Colonic mucosa (tissue), 4 donors: Measurements from ENCODE around the gene TMEM179. TPM values are rescaled to one million over a fixed set of nuclear protein-coding genes. Genes with fewer than 3 reads are reported as not detected.

ENCODE experiments used
- DNase-seq: peaks from one replicate; pipeline ENCODE4 v3.0.0-alpha.2; 2020
- H3K27ac ChIP-seq: fragments of 200-600 bp; one replicate; pipeline ENCODE4 v1.8.0; 2021
- H3K27me3 ChIP-seq: fragments of 200-600 bp; one replicate; pipeline ENCODE4 v1.8.0; 2021
- H3K36me3 ChIP-seq: fragments of 200-600 bp; one replicate; pipeline ENCODE4 v1.8.0; 2021
- H3K4me1 ChIP-seq: fragments of 200-600 bp; one replicate; pipeline ENCODE4 v1.8.0; 2021; ENCODE audit warnings: mild to moderate bottlenecking
- H3K4me3 ChIP-seq: fragments of 200-600 bp; one replicate; pipeline ENCODE4 v1.8.0; 2021
- H3K9ac ChIP-seq, 2 donors: one replicate each; pipeline ENCODE4 v1.7.0; 2013; ENCODE audit warnings: control low read depth in 2 of 2, low read depth in 2 of 2, low read length in 2 of 2
- H3K9me3 ChIP-seq: fragments of 200-600 bp; one replicate; pipeline ENCODE4 v1.8.0; 2021
- intact Hi-C: fragments of 100-400 bp; cut with DNase I; formaldehyde crosslinking; loops from one replicate; pipeline ENCODE4 v1.14.1; 2022
- total RNA-seq, 2 donors: library from RNA; stranded (reverse); fragmentation: NEBNext Ultra II Directional in 1 of 2; extraction: Animal tissue kit (Norgen Biotek cat#: 25700) in 1 of 2; gene quantifications; one replicate each; pipeline ENCODE4 v1.2.1, GENCODE V29; 2021
- TF ChIP-seq, protein P1 (sequence below): fragments of 200-600 bp; IDR thresholded peaks from one replicate; pipeline ENCODE4 v1.8.0; 2022; ENCODE audit warnings: antibody characterized with exemption, mild to moderate bottlenecking
- donor health status: healthy.
- donor health status: DM: no; HTN: no; CAD: no.
- donor health status: DM: no; HTN: no; CAD: no.

Gene TMEM179
- total RNA-seq, 2 donors from 2014 or later: 0.69 TPM; not detected in 1

GRCh38 chr14:104587641-104588040 lies 16.9 kb downstream of the TMEM179 start:
- Histone ChIP-seq H3K27ac (no peak overlapping the region), H3K9ac (no peak overlapping the region), H3K36me3 (no peaks in the 10 kb centered on the region), H3K4me3 (no peak overlapping the region), H3K9me3 (no peaks in the 10 kb centered on the region), H3K4me1 (no peaks in the 10 kb centered on the region), H3K27me3 (no peaks in the 10 kb centered on the region)
- TF ChIP-seq, protein P1, sequence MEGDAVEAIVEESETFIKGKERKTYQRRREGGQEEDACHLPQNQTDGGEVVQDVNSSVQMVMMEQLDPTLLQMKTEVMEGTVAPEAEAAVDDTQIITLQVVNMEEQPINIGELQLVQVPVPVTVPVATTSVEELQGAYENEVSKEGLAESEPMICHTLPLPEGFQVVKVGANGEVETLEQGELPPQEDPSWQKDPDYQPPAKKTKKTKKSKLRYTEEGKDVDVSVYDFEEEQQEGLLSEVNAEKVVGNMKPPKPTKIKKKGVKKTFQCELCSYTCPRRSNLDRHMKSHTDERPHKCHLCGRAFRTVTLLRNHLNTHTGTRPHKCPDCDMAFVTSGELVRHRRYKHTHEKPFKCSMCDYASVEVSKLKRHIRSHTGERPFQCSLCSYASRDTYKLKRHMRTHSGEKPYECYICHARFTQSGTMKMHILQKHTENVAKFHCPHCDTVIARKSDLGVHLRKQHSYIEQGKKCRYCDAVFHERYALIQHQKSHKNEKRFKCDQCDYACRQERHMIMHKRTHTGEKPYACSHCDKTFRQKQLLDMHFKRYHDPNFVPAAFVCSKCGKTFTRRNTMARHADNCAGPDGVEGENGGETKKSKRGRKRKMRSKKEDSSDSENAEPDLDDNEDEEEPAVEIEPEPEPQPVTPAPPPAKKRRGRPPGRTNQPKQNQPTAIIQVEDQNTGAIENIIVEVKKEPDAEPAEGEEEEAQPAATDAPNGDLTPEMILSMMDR: no peak
- DNase-seq: no peak
- intact Hi-C loops: no loop called here

GRCh38 chr14:104586832-104587620 lies 17.5 kb downstream of the TMEM179 start:
- intact Hi-C loops: no loop called here

GRCh38 chr14:104585966-104586697 lies 18.4 kb downstream of the TMEM179 start:
- H3K4me1 ChIP-seq: no peaks in the 10 kb centered on the region
- no peak for DNase-seq
- no peaks in the 10 kb centered on the region for H3K9me3 ChIP-seq
- H3K36me3 ChIP-seq: no peaks in the 10 kb centered on the region
- H3K27ac ChIP-seq: no peak overlapping the region
- TF ChIP-seq, protein P1: no peak
- H3K9ac ChIP-seq: no peak overlapping the region
- no peaks in the 10 kb centered on the region for H3K27me3 ChIP-seq
- intact Hi-C loops: no loop called here
- no peak overlapping the region for H3K4me3 ChIP-seq

More at GRCh38 chr14:104586832-104587620, 17.5 kb downstream of the TMEM179 start:
- Histone ChIP-seq H3K27ac (no peak overlapping the region), H3K4me3 (no peak overlapping the region), H3K27me3 (no peaks in the 10 kb centered on the region), H3K4me1 (no peaks in the 10 kb centered on the region), H3K9me3 (no peaks in the 10 kb centered on the region), H3K36me3 (no peaks in the 10 kb centered on the region), H3K9ac (no peak overlapping the region)
- no peak for DNase-seq
- TF ChIP-seq, protein P1: no peak

DNA sequence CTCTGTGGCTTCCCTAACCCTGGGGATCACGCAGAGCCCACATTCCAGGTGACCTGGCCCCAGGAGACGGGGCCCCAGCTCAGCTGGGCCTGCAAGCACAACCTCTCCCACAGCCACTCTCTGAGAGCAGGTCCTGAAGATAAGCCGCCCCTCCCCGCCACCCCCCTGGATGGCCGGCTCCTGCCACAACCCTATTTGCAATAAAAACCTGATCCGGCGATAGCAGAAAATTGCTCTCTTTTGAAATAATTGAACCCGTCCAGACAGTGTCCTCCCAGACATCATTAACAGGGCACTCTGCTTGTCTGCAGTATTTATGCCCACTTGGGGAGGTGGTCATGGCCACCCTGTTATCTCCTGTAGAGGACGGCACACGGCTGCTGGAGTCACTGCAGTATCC lies 20.0 kb downstream of the TMEM179 start:
- H3K27me3 ChIP-seq: no peaks in the 10 kb centered on the region

More for the DNA sequence above, 20.0 kb downstream of the TMEM179 start:
- H3K4me3 ChIP-seq: no peak overlapping the region
- H3K9me3 ChIP-seq: no peaks in the 10 kb centered on the region
- H3K27ac ChIP-seq: no peak overlapping the region
- DNase-seq: no peak
- H3K9ac ChIP-seq: no peak overlapping the region
- no peaks in the 10 kb centered on the region for H3K4me1 ChIP-seq
- no peaks in the 10 kb centered on the region for H3K36me3 ChIP-seq
- intact Hi-C loops: no loop called here
- TF ChIP-seq, protein P1: no peak
